Measurements from ENCODE around the gene RABGGTA. TPM values are rescaled to one million over a fixed set of nuclear protein-coding genes. Genes with fewer than 3 reads are reported as not detected.

RABGGTA gene
- total and polyA plus RNA-seq, 4 donors, result 23.1 to 42.9 (median 27.7) TPM

- no peak overlapping the region for H3K27ac ChIP-seq (ENCODE audit: low read depth, low read length)
- no peaks in the 10 kb centered on the region for H3K9me3 ChIP-seq (ENCODE audit: control insufficient read depth, insufficient read depth, low read length)
- H3K4me3 ChIP-seq (ENCODE audit: low read depth, low read length), result no peak overlapping the region
- peaks cover 29% of the 10 kb centered on the region for H3K36me3 ChIP-seq (ENCODE audit: control insufficient read depth, insufficient read depth, low read length)
- H3K4me1 ChIP-seq (ENCODE audit: control insufficient read depth, insufficient read depth, low read length), result peaks cover 19% of the 10 kb centered on the region
- no peaks in the 10 kb centered on the region for H3K27me3 ChIP-seq (ENCODE audit: control insufficient read depth, insufficient read depth, low read length)
- 86% methylated on average over 2 of the region's 3 CpGs for WGBS (ENCODE audit: insufficient coverage)
- no peak for DNase-seq (ENCODE audit: low read depth in 4 of 6, low spot score in 6 of 6)
These were observed 37.0 kb downstream of the RABGGTA start for GRCh38 chr14:24234095-24235005.

- DNase-seq (ENCODE audit: low read depth in 4 of 6, low spot score in 6 of 6), result no peak
- WGBS (ENCODE audit: insufficient coverage), result 100% methylated on average over 2 of the region's 2 CpGs
- no peak overlapping the region for H3K27ac ChIP-seq (ENCODE audit: low read depth, low read length)
- H3K27me3 ChIP-seq (ENCODE audit: control insufficient read depth, insufficient read depth, low read length), result no peaks in the 10 kb centered on the region
- peak overlapping the region; percentile 93 for H3K4me3 ChIP-seq (ENCODE audit: low read depth, low read length)
- peaks cover 19% of the 10 kb centered on the region for H3K4me1 ChIP-seq (ENCODE audit: control insufficient read depth, insufficient read depth, low read length)
- H3K9me3 ChIP-seq (ENCODE audit: control insufficient read depth, insufficient read depth, low read length), result no peaks in the 10 kb centered on the region
- peaks cover 25% of the 10 kb centered on the region for H3K36me3 ChIP-seq (ENCODE audit: control insufficient read depth, insufficient read depth, low read length)
These were observed 37.9 kb downstream of the RABGGTA start for GRCh38 chr14:24233538-24233866.

GRCh38 chr14:24232645-24233537 lies 38.5 kb downstream of the RABGGTA start, which contains the start of gene GMPR2:
Gene GMPR2, plus strand, starts transcription at chr14:24232929. Its CDS starts 325 bp downstream, at chr14:24233254.
- 4% methylated on average over 27 of the region's 38 CpGs for WGBS (ENCODE audit: insufficient coverage)
- Histone ChIP-seq H3K27ac (ENCODE audit: low read depth, low read length) (peak within 1 kb of the TSS; percentile 90), H3K4me1 (ENCODE audit: control insufficient read depth, insufficient read depth, low read length) (peaks cover 19% of the 10 kb centered on the region), H3K27me3 (ENCODE audit: control insufficient read depth, insufficient read depth, low read length) (no peaks in the 10 kb centered on the region), H3K36me3 (ENCODE audit: control insufficient read depth, insufficient read depth, low read length) (peaks cover 25% of the 10 kb centered on the region), H3K4me3 (ENCODE audit: low read depth, low read length) (peak within 1 kb of the TSS; percentile 93), H3K9me3 (ENCODE audit: control insufficient read depth, insufficient read depth, low read length) (no peaks in the 10 kb centered on the region)
- DNase-seq (ENCODE audit: low read depth in 4 of 6, low spot score in 6 of 6), result no peak

GRCh38 chr14:24232121-24232644 lies 39.2 kb downstream of the RABGGTA start, which contains the start of gene NEDD8:
Gene NEDD8, minus strand, starts transcription at chr14:24232367. Its CDS starts 100 bp downstream, at chr14:24232267.
- Histone ChIP-seq H3K36me3 (ENCODE audit: control insufficient read depth, insufficient read depth, low read length) (peaks cover 21% of the 10 kb centered on the region), H3K4me3 (ENCODE audit: low read depth, low read length) (peak within 1 kb of the TSS; percentile 93), H3K27me3 (ENCODE audit: control insufficient read depth, insufficient read depth, low read length) (no peaks in the 10 kb centered on the region), H3K4me1 (ENCODE audit: control insufficient read depth, insufficient read depth, low read length) (peaks cover 19% of the 10 kb centered on the region), H3K27ac (ENCODE audit: low read depth, low read length) (peak within 1 kb of the TSS; percentile 90), H3K9me3 (ENCODE audit: control insufficient read depth, insufficient read depth, low read length) (no peaks in the 10 kb centered on the region)
- 0% methylated on average over 27 of the region's 30 CpGs for WGBS (ENCODE audit: insufficient coverage)
- DNase-seq (ENCODE audit: low read depth in 4 of 6, low spot score in 6 of 6), result peak; percentile 81 to 98 (median 91)

GRCh38 chr14:24231263-24232120 lies 39.9 kb downstream of the RABGGTA start:
- Histone ChIP-seq H3K27me3 (ENCODE audit: control insufficient read depth, insufficient read depth, low read length) (no peaks in the 10 kb centered on the region), H3K27ac (ENCODE audit: low read depth, low read length) (peak overlapping the region; percentile 90), H3K4me3 (ENCODE audit: low read depth, low read length) (peak overlapping the region; percentile 93), H3K36me3 (ENCODE audit: control insufficient read depth, insufficient read depth, low read length) (peaks cover 14% of the 10 kb centered on the region), H3K4me1 (ENCODE audit: control insufficient read depth, insufficient read depth, low read length) (peaks cover 19% of the 10 kb centered on the region), H3K9me3 (ENCODE audit: control insufficient read depth, insufficient read depth, low read length) (no peaks in the 10 kb centered on the region)
- 5% methylated on average over 20 of the region's 23 CpGs for WGBS (ENCODE audit: insufficient coverage)
- DNase-seq (ENCODE audit: low read depth in 4 of 6, low spot score in 6 of 6), result no peak

GRCh38 chr14:24228902-24229301 lies 42.5 kb downstream of the RABGGTA start:
- H3K4me3 ChIP-seq (ENCODE audit: low read depth, low read length), result no peak overlapping the region
- no peaks in the 10 kb centered on the region for H3K9me3 ChIP-seq (ENCODE audit: control insufficient read depth, insufficient read depth, low read length)
- peaks cover 10% of the 10 kb centered on the region for H3K36me3 ChIP-seq (ENCODE audit: control insufficient read depth, insufficient read depth, low read length)
- H3K27ac ChIP-seq (ENCODE audit: low read depth, low read length), result no peak overlapping the region
- H3K27me3 ChIP-seq (ENCODE audit: control insufficient read depth, insufficient read depth, low read length), result no peaks in the 10 kb centered on the region
- WGBS (ENCODE audit: insufficient coverage), result no CpG with 5 or more reads among the region's 1 CpG
- no peak for DNase-seq (ENCODE audit: low read depth in 4 of 6, low spot score in 6 of 6)
- peaks cover 19% of the 10 kb centered on the region for H3K4me1 ChIP-seq (ENCODE audit: control insufficient read depth, insufficient read depth, low read length)

- no peak overlapping the region for H3K4me3 ChIP-seq (ENCODE audit: low read depth, low read length)
- H3K36me3 ChIP-seq (ENCODE audit: control insufficient read depth, insufficient read depth, low read length), result peaks cover 10% of the 10 kb centered on the region
- WGBS (ENCODE audit: insufficient coverage), result no CpG with 5 or more reads among the region's 1 CpG
- no peak overlapping the region for H3K27ac ChIP-seq (ENCODE audit: low read depth, low read length)
- peaks cover 8% of the 10 kb centered on the region for H3K4me1 ChIP-seq (ENCODE audit: control insufficient read depth, insufficient read depth, low read length)
- H3K27me3 ChIP-seq (ENCODE audit: control insufficient read depth, insufficient read depth, low read length), result no peaks in the 10 kb centered on the region
- H3K9me3 ChIP-seq (ENCODE audit: control insufficient read depth, insufficient read depth, low read length), result no peaks in the 10 kb centered on the region
- no peak for DNase-seq (ENCODE audit: low read depth in 4 of 6, low spot score in 6 of 6)
These were observed 44.9 kb downstream of the RABGGTA start for GRCh38 chr14:24226473-24226872.

GRCh38 chr14:24224618-24225071 lies 46.8 kb downstream of the RABGGTA start:
- H3K27me3 ChIP-seq (ENCODE audit: control insufficient read depth, insufficient read depth, low read length), result no peaks in the 10 kb centered on the region
- no peak overlapping the region for H3K27ac ChIP-seq (ENCODE audit: low read depth, low read length)
- whole genome bisulfite sequencing (ENCODE audit: insufficient coverage), result 96% methylated on average over 7 of the region's 7 CpGs
- no peak overlapping the region for H3K4me3 ChIP-seq (ENCODE audit: low read depth, low read length)
- no peaks in the 10 kb centered on the region for H3K9me3 ChIP-seq (ENCODE audit: control insufficient read depth, insufficient read depth, low read length)
- H3K36me3 ChIP-seq (ENCODE audit: control insufficient read depth, insufficient read depth, low read length), result peaks cover 10% of the 10 kb centered on the region
- no peaks in the 10 kb centered on the region for H3K4me1 ChIP-seq (ENCODE audit: control insufficient read depth, insufficient read depth, low read length)
- no peak for DNase-seq (ENCODE audit: low read depth in 4 of 6, low spot score in 6 of 6)
